Activated CD8-positive, alpha-beta memory T cell treated with anti-CD3 and anti-CD28 coated beads for 4 hours (primary cell): ENCODE results near the gene NUCKS1.
"Not testable (repeated sequence)": the region's sequence is repeated elsewhere in the genome, so short reads cannot be mapped to it uniquely, and the experiment has no call there.

Experiments used
- DNase-seq, 2 donors: peaks; one replicate each; pipeline ENCODE4 v3.0.0-alpha.2; 2020; ENCODE audit warnings: low read depth in 2 of 2

Gene NUCKS1

DNA sequence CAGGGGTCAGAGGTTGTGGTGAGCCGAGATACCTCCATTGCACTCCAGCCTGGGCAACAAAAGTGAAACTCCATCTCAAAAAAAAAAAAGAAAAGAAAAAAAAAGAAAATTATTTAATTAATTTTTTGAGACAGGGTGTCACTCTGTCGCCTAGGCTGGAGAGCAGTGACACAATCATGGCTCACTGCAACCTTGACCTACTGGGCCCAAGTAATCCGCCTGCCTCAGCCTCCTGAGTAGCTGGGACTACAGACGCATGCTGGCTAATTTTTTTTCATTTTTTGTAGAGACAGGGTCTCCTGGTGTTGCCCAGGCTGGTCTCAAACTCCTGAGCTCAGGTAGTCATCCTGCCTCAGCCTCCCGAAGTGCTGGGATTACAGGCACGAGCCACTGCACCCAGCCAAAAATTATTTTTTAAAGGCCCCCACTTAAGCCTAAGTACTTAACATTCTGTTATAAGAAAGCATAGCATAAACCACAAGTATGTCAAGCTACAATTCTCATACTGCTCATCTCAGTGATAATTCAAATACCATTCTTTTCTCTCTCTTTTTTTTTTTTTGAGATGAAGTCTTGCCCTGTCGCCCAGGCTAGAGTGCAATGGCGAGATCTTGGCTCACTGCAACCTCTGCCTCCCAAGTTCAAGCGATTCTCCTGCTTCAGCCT, 19.9 kb downstream of the NUCKS1 start:
- DNase-seq, result no peak

DNA sequence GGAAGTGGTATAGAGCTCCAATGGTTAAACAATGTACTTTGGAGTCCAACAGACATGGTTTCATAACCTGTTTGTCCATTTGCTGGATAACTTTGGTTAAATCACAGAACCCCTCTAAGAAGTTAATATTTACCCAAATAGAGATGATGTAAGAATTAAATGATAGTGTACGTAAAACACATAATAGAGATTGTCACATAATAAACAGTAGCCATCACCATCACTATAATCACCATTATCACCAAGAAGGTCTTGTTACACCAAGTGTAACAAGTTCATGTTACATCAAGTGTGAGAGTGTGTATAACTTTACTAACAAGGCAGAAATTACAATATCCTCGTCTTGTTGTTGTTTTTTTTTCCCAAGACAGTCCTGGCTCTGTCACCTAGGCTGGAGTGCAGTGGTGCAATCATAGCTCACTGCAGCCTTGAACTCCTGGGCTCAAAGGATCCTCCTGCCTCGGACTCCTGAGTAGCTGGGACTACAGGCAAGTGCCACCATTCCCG, 23.3 kb downstream of the NUCKS1 start:
- no peak for DNase-seq

DNA sequence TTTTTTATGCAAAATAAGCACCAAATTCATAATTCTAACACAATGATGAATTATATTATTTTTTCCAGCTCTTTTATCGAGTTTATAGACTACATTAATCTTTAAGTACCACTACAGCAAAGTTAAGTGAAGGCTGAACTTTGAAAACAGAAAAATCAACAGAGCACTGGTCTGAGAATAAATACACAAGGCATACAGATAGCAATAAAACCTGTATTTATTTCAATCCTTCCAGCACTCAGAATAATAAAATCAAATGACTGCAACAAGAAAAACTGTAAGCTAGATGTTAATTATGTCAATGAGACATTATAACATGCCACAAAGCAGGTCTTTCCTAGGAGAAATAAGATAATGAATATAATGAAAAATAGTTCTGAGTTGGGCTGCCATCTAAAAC, 24.5 kb downstream of the NUCKS1 start:
- DNase-seq, result no peak

DNA sequence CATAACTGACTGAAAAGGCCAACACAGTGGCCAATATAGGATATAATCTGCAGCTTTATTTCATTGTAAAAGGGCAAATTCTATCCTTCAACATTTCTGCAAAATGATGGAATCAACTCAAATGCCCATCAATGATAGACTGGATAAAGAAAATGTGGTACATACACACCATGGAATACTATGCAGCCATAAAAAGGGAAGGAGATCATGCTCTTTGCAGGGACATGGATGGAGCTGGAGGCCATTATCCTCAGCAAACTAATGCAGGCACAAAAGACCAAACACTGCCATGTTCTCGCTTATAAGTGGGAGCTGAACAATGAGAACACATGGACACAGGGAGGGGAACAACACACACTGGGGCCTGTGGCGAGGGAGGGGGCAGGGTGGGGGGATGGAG, 29.2 kb downstream of the NUCKS1 start:
- DNase-seq, result not testable (repeated sequence)

DNA sequence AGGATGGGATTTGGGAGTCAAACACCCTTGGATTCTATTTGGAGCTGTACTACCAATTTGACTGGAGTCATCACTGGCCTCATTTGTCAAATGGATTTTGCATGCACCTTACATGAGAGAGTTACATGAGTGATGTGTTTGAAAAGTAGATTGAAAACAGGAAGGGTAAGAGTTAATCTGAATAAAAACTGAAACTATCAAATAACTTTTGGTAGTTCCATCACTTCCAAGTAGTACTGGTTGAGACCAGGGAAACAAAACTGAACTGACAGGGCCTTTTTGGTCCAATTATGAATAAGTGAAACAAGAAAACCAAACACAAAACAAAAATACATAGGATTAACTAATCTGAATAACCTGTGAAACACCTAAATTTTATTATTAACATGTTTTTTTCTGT, 30.2 kb downstream of the NUCKS1 start:
- no peak for DNase-seq

DNA sequence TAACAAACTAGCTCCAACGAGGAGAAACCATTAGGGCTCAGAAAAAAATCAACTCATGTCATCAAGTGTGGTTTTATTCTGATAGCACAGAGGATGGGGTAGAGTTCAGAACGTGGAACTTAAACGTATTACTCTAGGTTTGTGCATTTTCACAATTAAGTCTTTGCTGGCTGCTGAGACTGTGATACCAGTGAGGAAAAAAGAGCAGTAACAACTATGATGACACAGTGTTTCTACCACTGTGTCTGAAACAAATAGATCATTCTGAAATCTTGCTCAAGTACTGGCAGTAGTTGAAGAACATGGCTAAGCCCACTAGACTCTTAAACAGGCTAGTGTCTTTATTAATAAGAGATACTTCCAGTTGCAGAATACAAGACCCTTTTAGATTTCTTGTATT, 31.0 kb downstream of the NUCKS1 start:
- no peak for DNase-seq

DNA sequence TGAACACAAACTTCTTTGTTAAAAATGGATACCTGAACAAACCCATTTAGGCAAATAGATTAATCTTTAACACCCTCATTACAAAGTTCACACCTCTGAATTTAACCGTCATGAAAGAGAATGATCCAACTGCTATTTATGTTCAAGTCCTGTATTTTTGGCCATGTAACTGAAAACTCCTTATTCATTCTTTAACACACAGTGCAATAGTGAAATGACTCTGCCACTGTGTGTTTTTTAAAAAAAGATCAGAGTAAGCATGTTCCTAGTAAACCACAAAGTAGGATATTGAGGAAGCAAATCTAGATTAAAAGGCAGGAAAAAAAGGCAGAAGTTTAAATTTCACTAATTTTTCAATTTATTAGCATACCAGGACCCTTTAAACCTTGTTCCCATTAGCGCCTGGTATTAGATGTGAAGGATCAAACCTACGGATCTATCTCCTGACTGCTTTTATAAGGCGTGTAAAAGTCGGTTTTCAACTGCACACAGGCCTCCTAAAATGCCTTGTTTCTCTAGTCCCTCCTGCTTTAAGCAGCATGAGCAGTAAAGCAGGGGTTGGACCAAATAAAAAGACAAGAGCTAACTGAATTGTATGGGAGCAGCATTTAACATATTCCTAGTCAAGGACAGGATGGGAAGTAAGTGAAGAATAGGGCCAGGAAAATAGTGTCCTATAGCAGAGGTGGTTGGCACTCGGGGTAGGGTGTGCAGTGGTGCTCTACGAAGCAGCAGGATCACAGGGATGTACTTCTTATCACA, 33.4 kb downstream of the NUCKS1 start:
- DNase-seq, result no peak

DNA sequence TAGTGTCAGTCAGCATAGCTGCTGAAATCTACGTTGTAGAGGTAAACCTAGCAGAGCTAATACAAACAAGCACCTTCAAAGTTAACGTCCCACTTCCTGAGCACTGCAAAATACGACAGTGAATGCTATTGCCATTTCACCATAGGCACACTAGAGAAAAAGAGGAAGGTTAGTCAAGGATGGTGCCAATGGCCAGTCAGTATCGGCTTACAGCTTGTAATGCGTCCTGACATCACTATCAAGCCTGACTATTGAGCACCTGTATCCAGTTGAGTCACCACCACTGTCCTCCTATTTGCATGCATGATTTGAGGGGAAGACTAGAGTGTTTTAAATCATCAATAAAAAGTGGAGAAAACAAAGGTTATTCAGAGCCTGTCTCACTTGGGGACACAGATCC, 34.4 kb downstream of the NUCKS1 start:
- no peak for DNase-seq

DNA sequence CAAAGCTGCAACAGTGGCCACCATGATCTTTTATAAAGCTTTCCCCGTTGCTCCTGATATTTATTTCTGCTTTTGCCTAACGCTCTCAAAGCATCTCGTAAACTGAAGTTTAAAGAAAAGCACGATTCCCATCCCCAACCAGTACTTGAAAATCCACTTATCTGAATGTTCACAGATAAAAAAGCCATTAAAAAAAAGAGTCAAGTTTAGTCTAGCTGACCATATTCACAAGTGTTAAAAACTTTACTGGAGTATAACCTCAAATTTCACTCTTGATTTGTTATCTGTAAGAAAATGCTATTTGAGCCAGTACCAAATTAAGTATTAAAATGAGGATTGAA, 35.1 kb downstream of the NUCKS1 start:
- DNase-seq, result no peak

DNA sequence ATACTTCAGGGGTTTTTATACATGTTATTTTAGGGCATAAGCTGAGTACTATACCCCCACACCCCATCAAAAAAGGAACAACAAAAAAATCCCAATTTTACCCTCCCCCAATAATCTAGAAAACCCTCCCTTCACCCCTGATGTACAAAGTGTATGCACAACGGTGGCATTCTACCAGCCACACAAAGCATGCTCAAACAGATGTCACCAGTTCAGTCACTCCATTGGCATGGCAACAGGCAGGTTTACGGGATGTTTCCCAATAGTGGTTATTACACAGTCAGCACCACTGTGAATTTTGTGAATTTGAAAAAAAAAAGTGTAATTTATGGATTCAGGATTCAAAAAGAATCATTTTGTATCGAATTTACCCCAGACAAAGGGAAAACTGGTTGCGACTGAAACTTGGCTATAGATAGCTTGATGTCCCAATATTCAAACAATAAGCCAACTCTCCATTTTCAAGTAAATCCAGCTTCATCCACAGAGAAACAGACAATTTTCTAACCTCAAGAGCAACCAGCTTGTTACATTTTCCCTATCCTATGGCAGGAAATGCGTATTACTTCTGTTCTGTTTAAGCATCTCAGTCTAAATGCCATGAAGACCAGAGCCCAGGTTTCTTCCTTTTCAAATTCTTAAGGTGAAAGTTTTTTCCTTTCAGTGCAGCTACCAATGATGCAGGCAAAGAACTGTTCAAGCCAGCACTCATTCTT, 35.6 kb downstream of the NUCKS1 start:
- DNase-seq, result no peak

DNA sequence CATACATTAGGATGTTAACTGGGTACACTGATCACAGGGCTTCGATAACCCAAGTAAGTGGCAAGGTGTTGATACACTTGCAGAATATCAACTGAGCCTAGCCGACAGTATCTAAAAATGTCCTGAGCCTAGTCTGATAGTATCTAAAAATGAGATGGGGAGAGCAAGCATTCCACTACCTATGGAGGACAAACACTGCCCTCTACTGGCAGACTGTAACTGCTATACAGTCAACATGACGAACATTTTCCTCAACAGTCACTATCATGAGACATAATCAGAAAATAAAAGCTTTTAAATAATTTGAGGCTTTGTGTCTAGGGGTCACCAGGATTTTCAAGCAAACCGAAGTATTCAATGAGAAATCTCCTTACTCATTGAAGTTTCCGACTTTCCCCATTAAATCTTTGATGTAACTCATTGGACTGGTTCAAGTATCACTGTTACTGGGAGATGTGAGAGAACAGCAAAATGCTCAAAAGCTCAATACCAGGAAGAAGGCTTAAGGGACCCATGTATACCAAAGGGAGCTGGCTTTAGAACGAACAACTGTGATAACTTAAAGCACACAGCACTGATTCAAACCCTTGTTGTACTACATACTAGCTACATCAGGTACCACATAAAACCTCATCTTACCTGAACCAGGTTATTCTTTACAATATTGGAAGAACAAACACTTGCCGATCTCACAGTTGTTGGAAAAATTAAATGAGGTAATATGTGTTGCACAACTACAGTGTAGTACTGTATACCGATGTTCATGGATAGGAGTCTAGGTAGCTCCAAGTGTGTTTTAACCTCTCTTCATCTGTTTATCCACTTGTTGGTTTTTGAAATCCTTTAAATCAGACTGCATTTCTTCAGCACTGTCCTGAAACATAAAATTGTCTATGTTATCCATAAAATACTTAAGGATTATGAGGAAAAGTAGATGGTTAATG, 38.6 kb downstream of the NUCKS1 start:
- DNase-seq, result peak; percentile 36 to 58

DNA sequence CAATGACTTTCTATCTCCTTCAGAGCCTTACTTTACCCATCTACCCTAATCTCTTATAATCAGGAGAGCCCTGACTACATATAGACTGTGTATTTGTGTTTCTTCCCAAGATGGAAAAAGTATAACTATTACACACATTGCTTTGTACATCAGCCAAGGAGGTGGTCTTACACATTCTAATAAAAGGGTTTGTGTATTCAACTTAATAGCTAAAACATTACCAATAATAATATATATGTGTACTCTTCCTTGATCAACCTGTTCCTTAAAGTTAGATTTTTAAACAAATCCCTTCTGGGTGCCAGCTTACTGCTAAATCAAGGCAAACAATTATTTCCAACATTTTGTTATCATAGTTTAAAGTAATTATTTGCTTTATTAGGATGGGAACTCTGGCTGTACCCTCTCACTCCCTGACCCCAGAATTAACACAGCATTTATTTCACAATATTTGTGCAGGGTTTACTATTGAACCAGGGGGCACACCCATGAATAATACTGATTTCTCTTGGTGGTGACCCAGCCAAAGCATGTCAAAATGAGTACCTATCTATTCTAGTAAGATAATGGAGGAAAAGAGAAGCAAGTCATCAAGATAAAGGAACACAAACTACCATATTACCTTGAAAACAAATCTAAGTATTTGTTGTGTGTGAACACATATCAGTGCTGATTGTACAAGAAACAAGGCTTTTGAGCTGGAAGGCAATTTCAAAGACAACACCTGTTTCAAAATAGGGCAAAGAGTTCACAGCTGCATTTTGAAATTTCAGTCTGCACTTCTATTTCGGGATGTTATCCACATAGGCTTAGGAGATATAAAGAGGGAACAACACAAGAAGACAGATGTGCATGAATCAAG, 39.5 kb downstream of the NUCKS1 start:
- no peak for DNase-seq

DNA sequence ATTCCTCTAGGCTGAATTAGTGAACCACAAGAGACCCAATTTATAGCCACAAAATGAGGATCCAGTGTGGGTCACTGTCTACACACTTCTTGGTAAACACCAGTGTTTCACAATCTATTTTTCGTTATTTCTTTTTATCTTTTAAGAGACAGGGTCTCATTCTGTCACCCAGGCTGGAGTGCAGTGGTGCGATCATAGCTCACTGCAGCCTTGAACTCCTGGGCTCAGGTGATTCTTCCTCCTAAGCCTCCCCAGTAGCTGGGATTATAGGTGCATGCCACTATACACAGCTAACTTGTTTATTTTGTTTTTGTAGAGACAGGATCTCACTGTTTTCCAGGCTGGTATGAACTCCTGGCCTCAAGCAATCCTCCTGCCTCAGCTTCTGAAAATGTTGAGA, 40.3 kb downstream of the NUCKS1 start:
- no peak for DNase-seq

DNA sequence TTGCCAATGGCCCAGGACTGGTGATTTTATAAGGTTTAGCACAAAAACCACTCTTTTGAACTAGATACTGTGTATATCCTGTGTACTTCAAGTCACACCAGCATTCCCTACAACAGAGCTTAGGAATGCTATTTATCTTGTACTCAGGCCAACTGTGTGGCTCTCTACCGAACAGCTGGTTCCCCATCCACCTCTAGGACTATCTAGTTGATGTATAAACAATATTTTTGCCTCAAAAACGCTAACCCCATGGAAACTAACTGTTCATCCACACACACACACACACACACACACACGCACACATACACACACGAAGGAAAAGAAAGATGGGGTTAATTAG, 41.0 kb downstream of the NUCKS1 start:
- DNase-seq, result no peak

DNA sequence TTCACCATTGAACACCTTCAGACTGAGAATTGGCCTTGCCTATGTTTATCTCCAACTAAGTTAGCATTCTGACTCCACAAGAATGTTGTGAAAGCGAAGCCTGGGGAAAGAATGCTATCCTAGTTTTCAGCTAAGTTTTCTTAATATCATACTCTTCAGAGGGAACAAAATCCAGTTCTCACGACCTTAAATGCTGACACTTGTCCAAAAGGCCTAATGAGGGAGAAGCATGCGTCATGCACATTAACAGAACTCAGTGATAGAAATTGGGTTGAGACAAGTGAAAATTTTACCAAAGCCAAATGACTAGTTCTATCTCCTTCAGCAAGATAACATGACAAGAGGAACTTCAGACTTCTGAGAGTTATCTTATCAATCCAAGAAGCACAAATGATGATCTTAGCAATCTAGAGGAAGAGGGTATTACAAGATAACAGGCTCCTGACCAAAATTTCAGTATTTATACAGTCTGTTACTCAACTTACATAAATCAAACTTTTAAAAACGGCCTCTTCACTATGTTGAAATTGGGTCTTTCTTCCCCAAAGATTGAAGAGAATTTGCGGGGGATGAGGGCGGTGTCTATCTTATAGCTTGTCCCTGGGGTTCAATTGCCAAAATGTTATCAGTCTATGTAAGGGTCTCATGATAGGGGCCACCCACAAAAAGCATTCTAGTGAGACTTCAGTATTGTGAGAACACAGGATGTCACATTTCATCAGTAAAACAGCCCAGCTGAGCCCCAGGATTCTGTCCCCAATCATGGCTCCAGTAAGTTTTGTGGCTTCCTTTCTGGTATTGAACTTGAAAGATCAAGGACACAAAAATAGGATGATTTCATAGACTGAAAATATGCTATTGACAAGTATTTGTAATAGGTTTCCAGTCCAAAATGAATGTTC, 43.1 kb downstream of the NUCKS1 start:
- DNase-seq, result no peak

DNA sequence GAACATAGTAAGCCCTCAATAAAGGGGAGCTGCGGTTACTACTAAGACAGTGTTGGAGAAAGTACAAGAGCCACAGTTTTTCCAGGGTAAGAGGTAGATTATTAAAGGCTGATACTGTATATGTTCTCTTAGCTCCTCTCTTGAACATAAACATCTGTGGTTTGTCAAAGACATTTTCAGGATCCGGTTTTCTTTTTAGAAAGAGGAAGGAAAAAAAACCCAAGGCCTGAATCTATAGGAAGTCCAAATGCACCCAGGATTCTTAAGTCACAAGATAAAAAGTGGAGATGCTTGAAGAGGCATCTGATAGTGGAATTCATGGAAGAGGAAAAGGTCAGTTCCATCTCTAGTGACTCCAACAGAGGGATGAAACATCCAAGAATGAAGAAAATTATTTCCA, 45.1 kb downstream of the NUCKS1 start:
- DNase-seq, result no peak

DNA sequence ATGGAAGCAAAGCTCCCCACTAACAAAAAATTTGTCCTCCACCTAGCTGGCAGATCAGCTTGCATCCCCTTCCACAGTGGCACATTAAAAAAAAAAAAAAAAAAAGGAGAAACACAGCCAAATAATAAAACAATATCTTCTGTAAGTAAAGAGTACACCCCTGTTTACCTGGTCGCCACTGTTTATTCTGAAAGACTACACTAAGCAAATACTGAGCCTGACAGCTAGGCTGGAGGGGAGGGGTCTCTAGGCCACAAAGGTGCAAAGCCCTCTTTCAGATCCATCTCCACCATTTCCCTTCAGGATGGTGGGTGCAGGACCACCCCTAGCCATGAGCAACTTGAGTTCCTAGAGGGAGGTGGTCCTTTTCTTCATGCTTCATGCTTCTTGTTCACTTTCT, 46.9 kb downstream of the NUCKS1 start:
- no peak for DNase-seq

DNA sequence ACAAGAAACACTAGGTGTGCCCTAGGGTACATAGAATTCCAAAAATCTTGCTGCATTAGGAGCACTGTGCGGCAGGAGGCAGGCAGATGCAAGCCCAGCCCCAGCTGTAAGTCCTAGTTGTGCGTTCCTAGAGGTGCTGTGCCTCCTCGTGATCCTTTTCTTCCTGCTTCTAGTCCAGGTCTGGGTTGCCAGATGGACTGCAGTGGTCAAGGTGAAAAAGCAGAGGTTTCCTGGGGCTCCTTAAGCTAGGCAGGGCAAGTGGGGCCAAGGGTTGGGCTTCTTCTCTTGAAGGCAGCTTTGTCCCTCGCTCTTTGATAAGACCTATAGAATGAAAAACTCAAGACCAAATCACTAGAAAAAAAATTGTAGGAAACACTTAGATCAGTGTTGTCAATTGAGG, 48.1 kb downstream of the NUCKS1 start:
- no peak for DNase-seq

DNA sequence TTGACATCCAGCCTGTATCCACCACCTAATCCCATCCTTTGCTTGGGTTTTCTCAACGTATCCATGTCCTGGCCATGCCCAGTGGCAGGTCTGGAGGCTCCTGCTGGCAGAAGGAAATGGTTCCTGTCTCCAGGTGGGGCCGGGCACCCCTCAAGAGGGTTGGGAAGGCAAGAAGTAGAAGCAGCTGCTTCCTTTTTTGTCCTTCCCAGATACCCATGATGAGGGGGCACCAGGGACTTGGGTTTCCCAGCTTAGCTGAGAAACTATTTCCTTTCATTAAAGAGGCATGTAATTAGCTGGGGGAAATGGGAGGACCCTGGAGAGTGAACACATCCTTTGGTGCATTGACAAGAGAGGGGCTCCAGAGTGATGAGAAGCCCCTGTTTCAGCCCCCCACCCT, 48.6 kb downstream of the NUCKS1 start:
- DNase-seq, result no peak

DNA sequence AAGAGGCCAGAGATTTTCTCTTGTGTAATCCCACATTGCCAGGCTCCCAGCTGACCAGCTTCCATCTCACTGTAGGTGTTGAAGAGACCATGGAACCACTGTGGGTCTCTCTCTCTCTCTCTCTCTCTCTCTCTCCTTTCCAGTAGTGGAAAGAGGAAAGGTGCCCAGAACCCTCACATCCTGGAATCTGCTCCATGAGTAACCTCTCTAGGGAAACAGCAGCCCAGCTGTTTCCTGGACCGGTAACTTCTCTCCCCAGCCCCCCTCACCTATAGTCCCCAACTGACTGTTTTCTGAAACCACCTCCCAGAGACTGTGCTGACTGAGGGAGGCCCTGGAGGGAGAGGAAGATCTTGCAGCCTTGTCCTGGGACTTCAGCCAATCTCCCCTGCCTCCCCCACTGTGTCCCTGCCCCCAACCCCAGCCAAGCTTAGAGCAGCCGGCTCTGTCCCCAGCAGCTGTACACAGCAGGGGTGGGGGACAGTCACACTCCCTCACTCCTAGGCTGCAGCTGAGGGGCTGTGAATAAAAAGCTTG, 49.0 kb downstream of the NUCKS1 start:
- no peak for DNase-seq
